Thoracic aorta endothelial cell (primary cell): ENCODE data around the gene HIF3A. TPM values are rescaled to one million over a fixed set of nuclear protein-coding genes. Genes with fewer than 3 reads are reported as not detected.

Experiments used
- small RNA-seq: library from RNA; depleted of rRNA; stranded (forward); fragments of <200 nt; gene quantifications from one replicate; pipeline ENCODE3, GENCODE V24; 2012
- total RNA-seq: library from RNA; depleted of rRNA; stranded (reverse); fragments of >200 nt; gene quantifications from 2 replicates; pipeline ENCODE4 v1.2.3, GENCODE V29; 2012

Gene HIF3A
- 2.1 and 9.0 TPM in 2 replicates for total RNA-seq

GRCh38 chr19:46296722-46297461, at the start of gene HIF3A:
Gene HIF3A (plus strand): TSS chr19:46297042. CDS start chr19:46297077, 35 bp downstream.

DNA sequence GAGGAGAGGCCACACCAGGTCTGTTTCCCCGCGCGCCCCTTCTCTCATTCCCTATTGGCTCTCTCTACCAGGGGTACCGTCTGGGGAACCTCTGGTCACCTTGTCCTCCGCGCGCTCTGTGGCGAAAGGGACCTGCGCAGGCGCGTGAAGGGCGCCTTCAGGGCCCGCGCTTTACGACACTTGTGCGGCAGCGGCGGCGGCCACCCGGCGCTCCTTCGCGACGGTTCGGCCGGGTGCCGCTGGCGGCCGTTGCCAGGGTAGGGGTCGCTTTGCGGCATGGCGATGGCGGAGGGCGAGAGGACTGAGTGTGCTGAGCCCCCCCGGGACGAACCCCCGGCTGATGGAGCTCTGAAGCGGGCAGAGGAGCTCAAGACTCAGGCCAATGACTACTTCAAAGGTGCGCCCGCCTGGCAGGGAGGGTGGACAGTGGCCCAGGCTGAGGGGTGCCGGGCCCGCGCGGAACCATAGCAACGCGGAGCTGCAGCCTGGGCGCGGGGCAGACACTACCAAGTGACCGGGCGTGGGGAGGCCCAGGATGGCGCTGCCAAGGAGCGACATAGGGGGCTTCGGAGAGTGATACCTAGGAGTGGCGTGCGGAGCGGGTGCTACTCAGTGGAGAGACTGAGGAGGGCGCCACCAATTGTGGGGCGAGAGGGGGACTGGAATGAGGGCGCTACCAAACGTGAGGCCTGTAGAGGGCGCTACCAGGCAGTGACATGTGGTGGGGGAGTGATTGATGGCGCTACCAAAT, 50.2 kb downstream of the HIF3A start, which contains the start of gene PPP5C:
PPP5C (plus strand) TSS at position 267 of the 751 bp plus-strand sequence; CDS start at position 277, 10 bp downstream.

Small RNA genes lying within 50 kb of the gene (small RNA-seq; reads per million reads assigned to genes)
- gene RNU6-924P = not detected

Other genes with a start within 250 kb of the HIF3A start
- gene IGFL3, start 172.4 kb upstream of the HIF3A start, total RNA-seq = not detected in 2 replicates
- gene IGFL2, start 148.8 kb upstream of the HIF3A start, total RNA-seq = not detected in 2 replicates
- gene IGFL1, start 67.3 kb upstream of the HIF3A start, total RNA-seq = not detected in 2 replicates
- 76.2 and 91.0 TPM in 2 replicates for gene PPP5C, start 50.0 kb downstream of the HIF3A start, total RNA-seq
- 0.13 and 0.36 TPM in 2 replicates for gene CCDC8, start 116.5 kb downstream of the HIF3A start, total RNA-seq
- gene PNMA8C, start 131.9 kb downstream of the HIF3A start, total RNA-seq = 0.07 TPM in 1 of 2 replicates, not detected in the other
- 1.9 and 7.3 TPM in 2 replicates for gene PNMA8A, start 174.5 kb downstream of the HIF3A start, total RNA-seq
- gene PNMA8B, start 198.8 kb downstream of the HIF3A start, total RNA-seq = 0.13 and 0.14 TPM in 2 replicates